ENCODE data around the gene THAP11.
"Not testable (repeated sequence)": the region's sequence is repeated elsewhere in the genome, so short reads cannot be mapped to it uniquely, and the experiment has no call there.

The THAP11 gene

GRCh38 chr16:67857547-67858233 is 15.6 kb downstream of the THAP11 start:
- no peak for TF ChIP-seq CTCF (conservative IDR thresholded peaks at IDR 0.05; ENCODE audit: low read depth)
- peak; percentile 97 for DNase-seq (ENCODE audit: low spot score)
- ChIA-PET POLR2A (ENCODE audit: low non-redundant PET) (interaction anchor here (0.5 kb wide), 1 partner anchor 28 kb away, joined by 3 read pairs; no protein-coding TSS in a partner anchor), CTCF (interaction anchor here (0.6 to 1.2 kb wide), 2 partner anchors 69 to 185 kb away, joined by 3 to 4 read pairs; no protein-coding TSS in a partner anchor)
- H3K27ac ChIP-seq, result peak overlapping the region; percentile 79

DNA sequence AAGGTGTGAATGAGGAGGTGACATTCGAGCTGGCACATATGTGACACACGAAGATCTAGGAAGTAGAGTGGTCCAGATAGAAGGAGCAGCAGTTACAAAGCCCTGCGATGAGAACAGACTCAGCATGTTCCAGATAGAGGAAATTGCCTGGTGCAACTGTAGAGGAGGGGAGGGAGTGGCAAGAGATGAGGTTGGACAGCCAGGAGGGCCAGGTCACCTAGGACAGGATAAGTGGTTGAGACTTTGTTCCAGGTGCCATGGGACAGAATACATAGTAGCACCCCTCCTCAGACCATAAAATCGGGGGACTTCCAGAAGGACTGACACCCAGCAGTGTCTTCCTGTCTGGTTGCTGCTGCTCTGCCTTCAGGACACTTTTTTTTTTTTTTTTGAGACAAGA is 16.4 kb downstream of the THAP11 start:
- no peak for DNase-seq (ENCODE audit: low spot score)
- ChIA-PET CTCF (no interaction called here), POLR2A (ENCODE audit: low non-redundant PET) (no interaction called here)

GRCh38 chr16:67860589-67861398 is 18.7 kb downstream of the THAP11 start:
- DNase-seq (ENCODE audit: low spot score), result peak; percentile 51
- POLR2A ChIA-PET (ENCODE audit: low non-redundant PET), result interaction anchor here (1.0 kb wide), 1 partner anchor 225 kb away, joined by 5 read pairs; the partner anchor contains the start of gene NFATC3
- CTCF ChIA-PET, result interaction anchor here (1.4 to 2.4 kb wide), 2 partner anchors 44 to 137 kb away, joined by 3 to 11 read pairs; no protein-coding TSS in a partner anchor

More for the DNA sequence above, 16.4 kb downstream of the THAP11 start:
- no peak for TF ChIP-seq CTCF (conservative IDR thresholded peaks at IDR 0.05; ENCODE audit: low read depth)
- H3K27ac ChIP-seq, result peak overlapping the region; percentile 79

GRCh38 chr16:67861877-67862276 is 19.8 kb downstream of the THAP11 start:
- no peak for DNase-seq (ENCODE audit: low spot score)
- peak overlapping the region; percentile 79 for H3K27ac ChIP-seq
- TF ChIP-seq CTCF (conservative IDR thresholded peaks at IDR 0.05; ENCODE audit: low read depth), result no peak
- POLR2A ChIA-PET (ENCODE audit: low non-redundant PET), result interaction anchor here (0.6 kb wide), 1 partner anchor 10 kb away, joined by 4 read pairs; no protein-coding TSS in a partner anchor
- CTCF ChIA-PET, result interaction anchor here (0.6 to 2.0 kb wide), 5 partner anchors 11 to 138 kb away, joined by 3 to 7 read pairs (median 3); no protein-coding TSS in a partner anchor

More at GRCh38 chr16:67860589-67861398, 18.7 kb downstream of the THAP11 start:
- peak overlapping the region; percentile 79 for H3K27ac ChIP-seq
- no peak for TF ChIP-seq CTCF (conservative IDR thresholded peaks at IDR 0.05; ENCODE audit: low read depth)

DNA sequence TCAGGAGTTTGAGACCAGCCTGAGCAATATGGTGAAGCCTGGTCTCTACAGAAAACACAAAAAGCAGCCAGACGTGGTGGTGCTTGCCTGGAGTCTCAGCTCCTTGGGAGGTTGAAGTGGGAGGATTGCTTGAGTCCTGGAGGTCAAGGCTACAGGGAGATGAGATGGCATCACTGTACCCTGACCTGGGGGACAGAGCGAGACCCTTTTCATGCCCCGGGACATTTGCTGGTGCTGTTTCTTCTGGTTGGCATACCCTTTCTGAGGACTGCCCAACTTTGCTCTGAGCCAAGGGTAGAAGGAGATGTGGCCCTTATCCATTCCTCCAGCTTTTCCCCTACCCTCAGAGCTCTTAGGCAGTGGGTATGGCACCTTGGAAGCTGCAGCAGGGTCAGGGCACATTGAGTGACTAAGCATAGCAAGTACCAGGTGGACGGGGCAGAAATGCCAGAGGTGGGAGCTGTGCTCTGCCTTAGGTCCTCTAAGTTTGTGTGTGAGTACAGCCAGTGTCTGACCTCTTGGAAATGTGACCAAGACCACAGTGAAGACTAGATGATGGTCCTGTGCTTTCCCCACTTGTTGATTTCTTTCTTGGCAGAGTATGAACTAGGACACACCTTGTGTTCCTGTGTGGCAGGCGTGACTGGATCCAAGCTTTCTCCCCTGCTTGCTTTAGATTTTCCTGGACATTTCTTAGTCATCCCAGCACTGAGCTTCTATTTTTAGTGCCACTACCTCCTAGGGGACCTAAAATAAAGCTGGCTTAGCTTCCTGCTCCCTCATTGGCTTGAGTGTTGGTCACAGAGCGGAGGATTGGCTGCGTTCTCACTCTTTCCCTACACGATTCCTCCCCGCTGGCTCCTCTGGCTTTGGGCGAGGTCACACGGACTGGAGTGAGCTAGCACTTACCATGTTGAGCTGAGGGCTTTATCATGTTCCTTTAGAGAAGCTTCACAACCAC is 20.8 kb downstream of the THAP11 start:
- ChIA-PET CTCF (interaction anchor here (0.7 to 2.0 kb wide), 4 partner anchors 19 to 342 kb away, joined by 4 to 7 read pairs (median 6); no protein-coding TSS in a partner anchor), POLR2A (ENCODE audit: low non-redundant PET) (interaction anchor here (0.6 kb wide), 2 partner anchors 11 to 16 kb away, joined by 3 to 4 read pairs; no protein-coding TSS in a partner anchor)
- H3K27ac ChIP-seq, result peak overlapping the region; percentile 79
- no peak for TF ChIP-seq CTCF (conservative IDR thresholded peaks at IDR 0.05; ENCODE audit: low read depth)
- no peak for DNase-seq (ENCODE audit: low spot score)

DNA sequence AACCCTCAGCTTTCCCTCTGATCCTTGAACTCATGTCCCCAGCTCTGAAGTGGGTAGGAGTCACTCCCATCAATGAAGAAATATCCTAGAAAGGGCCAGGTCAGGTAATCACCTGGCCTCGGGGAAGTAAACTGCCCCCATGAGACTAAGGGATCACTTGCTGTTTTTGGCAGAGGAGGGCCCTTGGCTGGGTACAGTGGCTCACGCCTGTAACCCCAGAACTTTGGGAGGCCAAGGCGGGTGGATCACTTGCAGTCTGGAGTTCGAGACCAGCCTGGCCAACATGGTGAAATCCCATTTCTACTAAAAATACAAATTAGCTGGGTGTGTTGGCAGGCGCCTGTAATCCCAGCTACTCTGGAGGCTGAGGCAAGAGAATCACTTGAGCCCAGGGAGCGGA is 21.9 kb downstream of the THAP11 start:
- ChIA-PET CTCF (interaction anchor here (0.9 kb wide), 1 partner anchor 192 kb away, joined by 4 read pairs; no protein-coding TSS in a partner anchor), POLR2A (ENCODE audit: low non-redundant PET) (interaction anchor here (0.7 kb wide), 1 partner anchor 19 kb away, joined by 3 read pairs; no protein-coding TSS in a partner anchor)
- H3K27ac ChIP-seq, result peak overlapping the region; percentile 79
- not testable (repeated sequence) for DNase-seq (ENCODE audit: low spot score)

All from RWPE1 (cell line).